ENCODE results near the gene NME5. TPM values are rescaled to one million over a fixed set of nuclear protein-coding genes. Genes with fewer than 3 reads are reported as not detected.
"Not testable (repeated sequence)": the region's sequence is repeated elsewhere in the genome, so short reads cannot be mapped to it uniquely, and the experiment has no call there.

Gene NME5
- total RNA-seq, 1 donor from 2014 or later, result 13.0 TPM

GRCh38 chr5:138083702-138084101 lies 55.5 kb downstream of the NME5 start, which contains the start of gene WNT8A:
Gene WNT8A, plus strand, starts transcription at chr5:138084033. Its CDS starts 95 bp downstream, at chr5:138084128.
- FAIRE-seq (no peak), DNase-seq (ENCODE audit: low spot score in 2 of 2) (no peak)

GRCh38 chr5:138082033-138082432 lies 57.2 kb downstream of the NME5 start:
- FAIRE-seq (no peak), DNase-seq (ENCODE audit: low spot score in 2 of 2) (no peak)

GRCh38 chr5:138078006-138078643 lies 61.1 kb downstream of the NME5 start:
- FAIRE-seq, result no peak
- DNase-seq (ENCODE audit: low spot score in 2 of 2), result no peak

- peak; percentile 63 to 75 for DNase-seq (ENCODE audit: low spot score in 2 of 2)
- peak; percentile 21 for FAIRE-seq
Observed at GRCh38 chr5:138077064-138077696, 62.0 kb downstream of the NME5 start.

GRCh38 chr5:138070026-138070425 lies 69.2 kb downstream of the NME5 start:
- not testable (repeated sequence) for DNase-seq (ENCODE audit: low spot score in 2 of 2); FAIRE-seq

GRCh38 chr5:138068742-138069600 lies 70.3 kb downstream of the NME5 start:
- peak; percentile 47 to 62 for DNase-seq (ENCODE audit: low spot score in 2 of 2)
- no peak for FAIRE-seq

GRCh38 chr5:138067945-138068344 lies 71.3 kb downstream of the NME5 start:
- DNase-seq (ENCODE audit: low spot score in 2 of 2) (no peak), FAIRE-seq (no peak)

Small RNAs within 50 kb of the gene (small RNA-seq; reads per million reads assigned to genes)
- gene RNU6-1148P (not detected), gene RNU6-460P (not detected), gene RNU6-888P (not detected)

Other genes with a start within 250 kb of the NME5 start
- gene PKD2L2, start 250.0 kb downstream of the NME5 start, total RNA-seq, result not detected
- 84.8 TPM for gene FAM13B, start 106.3 kb downstream of the NME5 start, total RNA-seq
- 0.82 TPM for gene WNT8A, start 55.4 kb downstream of the NME5 start, total RNA-seq
- gene BRD8, start 39.2 kb upstream of the NME5 start, total RNA-seq, result 41.2 TPM
- gene KIF20A, start 39.7 kb upstream of the NME5 start, total RNA-seq, result 4.1 TPM
- gene CDC23, start 73.9 kb upstream of the NME5 start, total RNA-seq, result 32.2 TPM
- not detected for gene GFRA3, start 135.2 kb upstream of the NME5 start, total RNA-seq
- 2.4 TPM for gene CDC25C, start 192.4 kb upstream of the NME5 start, total RNA-seq
- 19.2 TPM for gene FAM53C, start 198.8 kb upstream of the NME5 start, total RNA-seq
- gene KDM3B, start 213.3 kb upstream of the NME5 start, total RNA-seq, result 81.9 TPM

Measured in frontal cortex (tissue), 4 donors.